ENCODE results near the gene MROH2A.

The MROH2A gene

GRCh38 chr2:233820774-233821105, 42.6 kb downstream of the MROH2A start:
- no peaks in the 10 kb centered on the region for H3K36me3 ChIP-seq (ENCODE audit: control insufficient read depth, low read length)
- no peaks in the 10 kb centered on the region for H3K9me2 ChIP-seq (replicated peaks; ENCODE audit: control insufficient read depth, low read length)
- no peak overlapping the region for H3K4me3 ChIP-seq (ENCODE audit: low read length)
- H3K27ac ChIP-seq (ENCODE audit: low read depth, low read length) = no peak overlapping the region
- no peaks in the 10 kb centered on the region for H3F3A ChIP-seq (ENCODE audit: control insufficient read depth, insufficient read depth)
- H3K27me3 ChIP-seq (ENCODE audit: control insufficient read depth, low read length) = no peaks in the 10 kb centered on the region
- H3K4me2 ChIP-seq (ENCODE audit: low read length) = no peak overlapping the region
- no peaks in the 10 kb centered on the region for H4K20me1 ChIP-seq (ENCODE audit: control insufficient read depth, insufficient read depth, low read depth, low read length)
- TF ChIP-seq EZH2phosphoT487 (IDR thresholded peaks at IDR 0.05; ENCODE audit: borderline replicate concordance, low read length) = no peak
- TF ChIP-seq, protein P1, sequence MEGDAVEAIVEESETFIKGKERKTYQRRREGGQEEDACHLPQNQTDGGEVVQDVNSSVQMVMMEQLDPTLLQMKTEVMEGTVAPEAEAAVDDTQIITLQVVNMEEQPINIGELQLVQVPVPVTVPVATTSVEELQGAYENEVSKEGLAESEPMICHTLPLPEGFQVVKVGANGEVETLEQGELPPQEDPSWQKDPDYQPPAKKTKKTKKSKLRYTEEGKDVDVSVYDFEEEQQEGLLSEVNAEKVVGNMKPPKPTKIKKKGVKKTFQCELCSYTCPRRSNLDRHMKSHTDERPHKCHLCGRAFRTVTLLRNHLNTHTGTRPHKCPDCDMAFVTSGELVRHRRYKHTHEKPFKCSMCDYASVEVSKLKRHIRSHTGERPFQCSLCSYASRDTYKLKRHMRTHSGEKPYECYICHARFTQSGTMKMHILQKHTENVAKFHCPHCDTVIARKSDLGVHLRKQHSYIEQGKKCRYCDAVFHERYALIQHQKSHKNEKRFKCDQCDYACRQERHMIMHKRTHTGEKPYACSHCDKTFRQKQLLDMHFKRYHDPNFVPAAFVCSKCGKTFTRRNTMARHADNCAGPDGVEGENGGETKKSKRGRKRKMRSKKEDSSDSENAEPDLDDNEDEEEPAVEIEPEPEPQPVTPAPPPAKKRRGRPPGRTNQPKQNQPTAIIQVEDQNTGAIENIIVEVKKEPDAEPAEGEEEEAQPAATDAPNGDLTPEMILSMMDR (IDR thresholded peaks at IDR 0.05; ENCODE audit: low read depth, low read length, poor library complexity, severe bottlenecking) = no peak
- no peaks in the 10 kb centered on the region for H3K79me2 ChIP-seq (ENCODE audit: control insufficient read depth, low read length)
- H3K9me3 ChIP-seq (ENCODE audit: control insufficient read depth, insufficient read depth, low read length) = no peaks in the 10 kb centered on the region
- H3K4me1 ChIP-seq (ENCODE audit: control insufficient read depth, low read length) = no peaks in the 10 kb centered on the region

DNA sequence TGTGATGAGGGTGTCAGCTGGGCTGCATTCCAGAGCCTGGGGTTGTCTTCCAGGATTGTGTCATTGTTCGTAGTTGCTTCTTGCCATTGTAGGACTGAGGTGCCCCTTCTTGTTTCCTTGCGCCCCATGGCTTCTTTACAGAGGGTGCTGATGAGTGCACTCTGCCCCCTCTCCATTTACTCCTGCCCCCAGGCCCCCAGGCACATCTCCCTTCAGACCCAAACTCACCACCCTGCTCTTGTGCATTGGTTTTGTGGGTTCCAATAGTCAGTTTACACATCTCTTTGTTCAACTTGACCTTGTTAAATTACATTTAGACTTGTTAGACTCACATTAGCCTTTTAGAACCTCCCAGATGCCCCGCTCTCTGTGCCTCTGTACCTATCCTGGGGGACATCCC, 43.1 kb downstream of the MROH2A start:
- no peak overlapping the region for H3K4me2 ChIP-seq (ENCODE audit: low read length)
- no peaks in the 10 kb centered on the region for H4K20me1 ChIP-seq (ENCODE audit: control insufficient read depth, insufficient read depth, low read depth, low read length)
- H3K27ac ChIP-seq (ENCODE audit: low read depth, low read length) = no peak overlapping the region
- H3K27me3 ChIP-seq (ENCODE audit: control insufficient read depth, low read length) = no peaks in the 10 kb centered on the region
- H3K79me2 ChIP-seq (ENCODE audit: control insufficient read depth, low read length) = no peaks in the 10 kb centered on the region
- no peaks in the 10 kb centered on the region for H3K9me3 ChIP-seq (ENCODE audit: control insufficient read depth, insufficient read depth, low read length)
- no peaks in the 10 kb centered on the region for H3F3A ChIP-seq (ENCODE audit: control insufficient read depth, insufficient read depth)
- H3K4me1 ChIP-seq (ENCODE audit: control insufficient read depth, low read length) = no peaks in the 10 kb centered on the region
- H3K36me3 ChIP-seq (ENCODE audit: control insufficient read depth, low read length) = no peaks in the 10 kb centered on the region
- no peak overlapping the region for H3K4me3 ChIP-seq (ENCODE audit: low read length)
- no peaks in the 10 kb centered on the region for H3K9me2 ChIP-seq (replicated peaks; ENCODE audit: control insufficient read depth, low read length)
- no peak for TF ChIP-seq EZH2phosphoT487 (IDR thresholded peaks at IDR 0.05; ENCODE audit: borderline replicate concordance, low read length)
- TF ChIP-seq, protein P1 (IDR thresholded peaks at IDR 0.05; ENCODE audit: low read depth, low read length, poor library complexity, severe bottlenecking) = no peak

DNA sequence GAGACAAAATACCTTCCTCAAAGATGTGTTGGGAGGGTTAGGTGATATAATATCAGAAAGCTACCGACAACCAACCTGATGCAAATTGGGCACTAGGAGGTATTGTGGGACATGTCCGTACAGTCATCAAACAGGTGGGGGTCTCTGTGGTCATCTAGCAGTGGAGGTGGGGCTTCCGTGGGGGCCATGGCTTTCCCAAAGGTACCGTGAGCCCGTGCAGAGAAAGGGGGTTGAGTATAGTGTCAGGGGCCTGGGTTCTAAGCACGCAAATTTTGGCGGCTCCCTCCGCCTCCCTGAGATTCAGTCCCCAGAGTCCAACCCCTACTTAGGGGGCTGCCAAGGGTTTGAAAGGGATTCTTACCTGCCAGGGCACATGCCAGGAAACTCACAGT, 43.6 kb downstream of the MROH2A start:
- H3K27me3 ChIP-seq (ENCODE audit: control insufficient read depth, low read length) = no peaks in the 10 kb centered on the region
- no peaks in the 10 kb centered on the region for H3K36me3 ChIP-seq (ENCODE audit: control insufficient read depth, low read length)
- no peaks in the 10 kb centered on the region for H3F3A ChIP-seq (ENCODE audit: control insufficient read depth, insufficient read depth)
- TF ChIP-seq, protein P1 (IDR thresholded peaks at IDR 0.05; ENCODE audit: low read depth, low read length, poor library complexity, severe bottlenecking) = no peak
- no peak for TF ChIP-seq EZH2phosphoT487 (IDR thresholded peaks at IDR 0.05; ENCODE audit: borderline replicate concordance, low read length)
- no peaks in the 10 kb centered on the region for H3K79me2 ChIP-seq (ENCODE audit: control insufficient read depth, low read length)
- H3K9me3 ChIP-seq (ENCODE audit: control insufficient read depth, insufficient read depth, low read length) = no peaks in the 10 kb centered on the region
- H3K4me1 ChIP-seq (ENCODE audit: control insufficient read depth, low read length) = no peaks in the 10 kb centered on the region
- H3K4me3 ChIP-seq (ENCODE audit: low read length) = no peak overlapping the region
- H4K20me1 ChIP-seq (ENCODE audit: control insufficient read depth, insufficient read depth, low read depth, low read length) = no peaks in the 10 kb centered on the region
- no peak overlapping the region for H3K27ac ChIP-seq (ENCODE audit: low read depth, low read length)
- H3K4me2 ChIP-seq (ENCODE audit: low read length) = no peak overlapping the region
- no peaks in the 10 kb centered on the region for H3K9me2 ChIP-seq (replicated peaks; ENCODE audit: control insufficient read depth, low read length)

Data from DOHH2 (cell line).